ENCODE measurements around the gene CFTR.

The CFTR gene

DNA sequence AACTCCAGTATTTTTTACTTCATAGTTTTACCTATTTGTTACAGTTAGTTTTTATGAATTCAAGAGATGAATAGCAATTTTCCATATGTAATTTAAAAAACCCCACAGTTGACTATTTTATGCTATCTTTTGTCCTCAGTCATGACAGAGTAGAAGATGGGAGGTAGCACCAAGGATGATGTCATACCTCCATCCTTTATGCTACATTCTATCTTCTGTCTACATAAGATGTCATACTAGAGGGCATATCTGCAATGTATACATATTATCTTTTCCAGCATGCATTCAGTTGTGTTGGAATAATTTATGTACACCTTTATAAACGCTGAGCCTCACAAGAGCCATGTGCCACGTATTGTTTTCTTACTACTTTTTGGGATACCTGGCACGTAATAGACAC is 184.2 kb downstream of the CFTR start:
- TF ChIP-seq, protein P1, sequence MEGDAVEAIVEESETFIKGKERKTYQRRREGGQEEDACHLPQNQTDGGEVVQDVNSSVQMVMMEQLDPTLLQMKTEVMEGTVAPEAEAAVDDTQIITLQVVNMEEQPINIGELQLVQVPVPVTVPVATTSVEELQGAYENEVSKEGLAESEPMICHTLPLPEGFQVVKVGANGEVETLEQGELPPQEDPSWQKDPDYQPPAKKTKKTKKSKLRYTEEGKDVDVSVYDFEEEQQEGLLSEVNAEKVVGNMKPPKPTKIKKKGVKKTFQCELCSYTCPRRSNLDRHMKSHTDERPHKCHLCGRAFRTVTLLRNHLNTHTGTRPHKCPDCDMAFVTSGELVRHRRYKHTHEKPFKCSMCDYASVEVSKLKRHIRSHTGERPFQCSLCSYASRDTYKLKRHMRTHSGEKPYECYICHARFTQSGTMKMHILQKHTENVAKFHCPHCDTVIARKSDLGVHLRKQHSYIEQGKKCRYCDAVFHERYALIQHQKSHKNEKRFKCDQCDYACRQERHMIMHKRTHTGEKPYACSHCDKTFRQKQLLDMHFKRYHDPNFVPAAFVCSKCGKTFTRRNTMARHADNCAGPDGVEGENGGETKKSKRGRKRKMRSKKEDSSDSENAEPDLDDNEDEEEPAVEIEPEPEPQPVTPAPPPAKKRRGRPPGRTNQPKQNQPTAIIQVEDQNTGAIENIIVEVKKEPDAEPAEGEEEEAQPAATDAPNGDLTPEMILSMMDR (IDR thresholded peaks at IDR 0.05; ENCODE audit: low read depth, low read length, missing control alignments): no peak
- DNase-seq (ENCODE audit: low read depth): no peak
- no peak overlapping the region for H3K4me3 ChIP-seq (ENCODE audit: low read depth, low read length)

DNA sequence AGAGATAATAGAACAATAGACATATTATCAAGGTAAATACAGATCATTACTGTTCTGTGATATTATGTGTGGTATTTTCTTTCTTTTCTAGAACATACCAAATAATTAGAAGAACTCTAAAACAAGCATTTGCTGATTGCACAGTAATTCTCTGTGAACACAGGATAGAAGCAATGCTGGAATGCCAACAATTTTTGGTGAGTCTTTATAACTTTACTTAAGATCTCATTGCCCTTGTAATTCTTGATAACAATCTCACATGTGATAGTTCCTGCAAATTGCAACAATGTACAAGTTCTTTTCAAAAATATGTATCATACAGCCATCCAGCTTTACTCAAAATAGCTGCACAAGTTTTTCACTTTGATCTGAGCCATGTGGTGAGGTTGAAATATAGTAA is 185.5 kb downstream of the CFTR start:
- TF ChIP-seq, protein P1 (IDR thresholded peaks at IDR 0.05; ENCODE audit: low read depth, low read length, missing control alignments): no peak
- no peak overlapping the region for H3K4me3 ChIP-seq (ENCODE audit: low read depth, low read length)
- no peak for DNase-seq (ENCODE audit: low read depth)

DNA sequence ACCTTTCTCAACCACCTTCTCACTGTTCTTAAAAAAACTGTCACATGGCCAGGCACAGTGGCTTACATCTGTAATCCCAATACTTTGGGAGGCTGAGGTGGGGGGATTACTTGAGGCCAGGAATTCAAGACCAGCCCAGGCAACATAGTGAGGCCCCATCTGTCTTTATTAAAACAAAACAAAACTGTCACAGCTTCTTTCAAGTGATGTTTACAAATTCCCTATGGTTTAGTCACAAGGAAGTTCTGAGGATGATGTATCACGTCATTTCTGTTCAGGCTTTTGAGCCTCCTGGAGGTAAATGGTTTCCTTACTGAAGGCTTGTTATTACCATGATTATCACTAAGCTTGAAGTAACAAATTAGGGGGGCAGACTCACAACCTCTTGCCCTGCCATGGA is 186.2 kb downstream of the CFTR start:
- DNase-seq (ENCODE audit: low read depth): no peak
- TF ChIP-seq, protein P1 (IDR thresholded peaks at IDR 0.05; ENCODE audit: low read depth, low read length, missing control alignments): no peak
- H3K4me3 ChIP-seq (ENCODE audit: low read depth, low read length): no peak overlapping the region

DNA sequence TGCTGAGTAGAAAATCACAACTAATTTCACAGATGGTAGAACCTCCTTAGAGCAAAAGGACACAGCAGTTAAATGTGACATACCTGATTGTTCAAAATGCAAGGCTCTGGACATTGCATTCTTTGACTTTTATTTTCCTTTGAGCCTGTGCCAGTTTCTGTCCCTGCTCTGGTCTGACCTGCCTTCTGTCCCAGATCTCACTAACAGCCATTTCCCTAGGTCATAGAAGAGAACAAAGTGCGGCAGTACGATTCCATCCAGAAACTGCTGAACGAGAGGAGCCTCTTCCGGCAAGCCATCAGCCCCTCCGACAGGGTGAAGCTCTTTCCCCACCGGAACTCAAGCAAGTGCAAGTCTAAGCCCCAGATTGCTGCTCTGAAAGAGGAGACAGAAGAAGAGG is 186.9 kb downstream of the CFTR start:
- DNase-seq (ENCODE audit: low read depth): no peak
- H3K4me3 ChIP-seq (ENCODE audit: low read depth, low read length): no peak overlapping the region
- TF ChIP-seq, protein P1 (IDR thresholded peaks at IDR 0.05; ENCODE audit: low read depth, low read length, missing control alignments): no peak

DNA sequence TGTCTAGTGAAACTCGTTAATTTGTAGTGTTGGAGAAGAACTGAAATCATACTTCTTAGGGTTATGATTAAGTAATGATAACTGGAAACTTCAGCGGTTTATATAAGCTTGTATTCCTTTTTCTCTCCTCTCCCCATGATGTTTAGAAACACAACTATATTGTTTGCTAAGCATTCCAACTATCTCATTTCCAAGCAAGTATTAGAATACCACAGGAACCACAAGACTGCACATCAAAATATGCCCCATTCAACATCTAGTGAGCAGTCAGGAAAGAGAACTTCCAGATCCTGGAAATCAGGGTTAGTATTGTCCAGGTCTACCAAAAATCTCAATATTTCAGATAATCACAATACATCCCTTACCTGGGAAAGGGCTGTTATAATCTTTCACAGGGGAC is 187.6 kb downstream of the CFTR start:
- no peak for DNase-seq (ENCODE audit: low read depth)
- no peak overlapping the region for H3K4me3 ChIP-seq (ENCODE audit: low read depth, low read length)
- TF ChIP-seq, protein P1 (IDR thresholded peaks at IDR 0.05; ENCODE audit: low read depth, low read length, missing control alignments): no peak

DNA sequence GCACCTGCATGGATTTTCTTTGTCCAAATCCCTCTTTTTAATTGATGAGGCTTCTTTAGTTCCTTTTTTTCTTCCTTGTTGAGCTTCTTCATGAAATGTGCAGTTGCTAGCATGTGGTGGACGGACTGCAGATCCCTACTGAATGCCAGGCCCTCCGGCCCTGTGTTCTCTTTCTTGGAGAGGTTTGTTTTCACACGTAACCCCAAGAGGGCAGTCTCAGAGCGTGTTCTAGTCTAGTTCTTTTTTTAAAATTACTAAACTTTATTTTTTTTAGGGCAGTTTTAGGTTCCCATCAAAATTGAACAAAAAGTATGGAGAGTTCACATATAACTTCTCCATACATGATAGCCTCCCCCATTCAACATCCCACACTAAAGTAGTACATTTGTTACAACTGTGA is 190.0 kb downstream of the CFTR start:
- no peak for DNase-seq (ENCODE audit: low read depth)
- H3K4me3 ChIP-seq (ENCODE audit: low read depth, low read length): no peak overlapping the region
- TF ChIP-seq, protein P1 (IDR thresholded peaks at IDR 0.05; ENCODE audit: low read depth, low read length, missing control alignments): peak; percentile 6

DNA sequence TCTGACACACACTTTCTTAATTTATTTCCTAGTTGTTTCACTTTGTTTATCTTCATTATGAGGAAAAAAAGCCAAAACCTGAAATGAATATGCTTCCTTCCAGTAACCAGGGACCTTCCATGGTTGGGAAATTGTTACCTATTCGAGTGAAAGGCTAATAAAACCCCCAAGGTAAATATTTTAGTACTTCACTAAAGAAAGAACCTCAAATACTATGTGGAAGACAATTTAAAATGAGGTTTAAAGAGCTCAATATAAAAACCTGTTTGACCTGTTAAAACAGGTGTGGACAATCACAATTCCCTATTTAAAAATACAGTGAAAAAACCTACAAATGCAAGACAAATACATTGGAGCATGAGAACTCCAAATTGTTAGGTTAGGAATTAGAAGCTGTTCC is 192.6 kb downstream of the CFTR start:
- DNase-seq (ENCODE audit: low read depth): no peak
- TF ChIP-seq, protein P1 (IDR thresholded peaks at IDR 0.05; ENCODE audit: low read depth, low read length, missing control alignments): no peak
- no peak overlapping the region for H3K4me3 ChIP-seq (ENCODE audit: low read depth, low read length)

Measured in GM12864 (cell line).